Upper lobe of left lung (tissue), 6 donors: ENCODE results near the gene HPDL. TPM values are rescaled to one million over a fixed set of nuclear protein-coding genes. Genes with fewer than 3 reads are reported as not detected.

Experiments used
- ATAC-seq, 2 donors: fragments of 200-7000 bp; cut with Tn5 transposase; one replicate each; pipeline ENCODE4 v1.9.1; 2022; ENCODE audit warnings: mild to moderate bottlenecking in 2 of 2, moderate library complexity in 2 of 2; ENCODE audit not compliant: low FRiP score in 2 of 2
- DNase-seq, 2 donors: peaks; one replicate each; pipeline ENCODE4 v3.0.0-alpha.2; 2019 to 2020
- H3K27ac ChIP-seq, 4 donors: fragments of 200-600 bp; sonication (generic); one replicate each; pipeline ENCODE4 v1.5.1; 2016 to 2019
- H3K27me3 ChIP-seq, 4 donors: fragments of 200-600 bp; sonication (generic); one replicate each; pipeline ENCODE4 v1.5.1; 2017 to 2019
- H3K36me3 ChIP-seq, 4 donors: fragments of 200-600 bp; sonication (generic); one replicate each; pipeline ENCODE4 v1.5.1; 2016 to 2019
- H3K4me1 ChIP-seq, 4 donors: fragments of 200-600 bp; sonication (generic); one replicate each; pipeline ENCODE4 v1.5.1; 2018 to 2019
- H3K4me3 ChIP-seq, 4 donors: fragments of 200-600 bp; sonication (generic); one replicate each; pipeline ENCODE4 v1.5.1; 2017 to 2019; ENCODE audit warnings: mild to moderate bottlenecking in 2 of 4, moderate library complexity in 1 of 4
- H3K9me3 ChIP-seq, 4 donors: fragments of 200-600 bp; sonication (generic); one replicate each; pipeline ENCODE4 v1.5.1; 2018 to 2019
- CTCF ChIP-seq, 6 experiments: fragments of 450-650 bp in 4 of 6; fragments of 200-600 bp in 2 of 6; sonication (generic) in 2 of 6; IDR thresholded peaks; one replicate each; pipeline ENCODE4 v1.5.1; 2016 to 2019; ENCODE audit warnings: antibody characterized with exemption in 6 of 6
- EP300 ChIP-seq, 4 donors: sonication (generic); formaldehyde crosslinking; IDR thresholded peaks; one replicate each; pipeline ENCODE4 v1.5.1; 2017; ENCODE audit warnings: antibody characterized with exemption in 4 of 4, control low read depth in 2 of 4
- POLR2A ChIP-seq, 4 donors: fragments of 450-650 bp; IDR thresholded peaks; one replicate each; pipeline ENCODE4 v1.5.1; 2016 to 2017; ENCODE audit warnings: antibody characterized with exemption in 4 of 4, mild to moderate bottlenecking in 2 of 4
- POLR2AphosphoS5 ChIP-seq, 2 donors: sonication (generic); formaldehyde crosslinking; IDR thresholded peaks; one replicate each; pipeline ENCODE4 v1.5.1; 2017; ENCODE audit warnings: antibody characterized with exemption in 2 of 2
- WGBS, 2 donors: methylation state at CpG; one replicate each; pipeline ENCODE4 v1.1.5; 2017 to 2018; 5-methylcytosine and 5-hydroxymethylcytosine counted together
- total RNA-seq, 6 donors: library from RNA; depleted of rRNA in 4 of 6; stranded (reverse); fragments of >200 nt in 4 of 6; gene quantifications; one replicate each; pipeline versions ENCODE4 v1.1.0 to v1.2.1, GENCODE V29; 2016 to 2021
- donor health status: DM: no; HTN: no; CAD: no; lungs with moderate emphysema.
- donor health status: DM: no; HTN: yes; CAD: no; lungs with severe emphysema.

Gene HPDL
- total RNA-seq, 6 donors from 2014 or later: 0.30 to 1.3 (median 0.37) TPM; not detected in 3

GRCh38 chr1:45365051-45365450 is 38.4 kb downstream of the HPDL start:
- DNase-seq (no peak), ATAC-seq (no peak)
- Histone ChIP-seq H3K4me1 (peaks cover 8 to 14% (median 12%) of the 10 kb centered on the region in 4 donors), H3K9me3 (no peaks in the 10 kb centered on the region), H3K4me3 (no peak overlapping the region), H3K27ac (no peak overlapping the region), H3K36me3 (no peaks in the 10 kb centered on the region), H3K27me3 (no peaks in the 10 kb centered on the region)
- 89 to 94% methylated on average over 6 of the region's 6 CpGs for WGBS, 2 donors
- no peak for TF ChIP-seq POLR2AphosphoS5 (IDR thresholded peaks at IDR 0.05)
- TF ChIP-seq CTCF (IDR thresholded peaks at IDR 0.05): no peak
- no peak for TF ChIP-seq EP300 (IDR thresholded peaks at IDR 0.05)
- no peak for TF ChIP-seq POLR2A (IDR thresholded peaks at IDR 0.05)

- ATAC-seq (no peak), DNase-seq (no peak)
- Histone ChIP-seq H3K4me1 (peaks cover 0 to 6% (median 0%) of the 10 kb centered on the region in 4 donors), H3K27ac (no peak overlapping the region), H3K9me3 (no peaks in the 10 kb centered on the region), H3K27me3 (no peaks in the 10 kb centered on the region), H3K4me3 (no peak overlapping the region), H3K36me3 (no peaks in the 10 kb centered on the region)
- no peak for TF ChIP-seq POLR2A (IDR thresholded peaks at IDR 0.05)
- TF ChIP-seq EP300 (IDR thresholded peaks at IDR 0.05): no peak
- no peak for TF ChIP-seq POLR2AphosphoS5 (IDR thresholded peaks at IDR 0.05)
Measured at GRCh38 chr1:45370575-45370974, 43.9 kb downstream of the HPDL start.

GRCh38 chr1:45373573-45373972 is 46.9 kb downstream of the HPDL start:
- Histone ChIP-seq H3K4me1 (peaks cover 0 to 6% (median 0%) of the 10 kb centered on the region in 4 donors), H3K27me3 (no peaks in the 10 kb centered on the region), H3K9me3 (no peaks in the 10 kb centered on the region), H3K36me3 (no peaks in the 10 kb centered on the region), H3K4me3 (no peak overlapping the region), H3K27ac (no peak overlapping the region)
- TF ChIP-seq EP300 (IDR thresholded peaks at IDR 0.05): no peak
- no peak for TF ChIP-seq POLR2A (IDR thresholded peaks at IDR 0.05)
- no peak for TF ChIP-seq CTCF (IDR thresholded peaks at IDR 0.05)
- TF ChIP-seq POLR2AphosphoS5 (IDR thresholded peaks at IDR 0.05): no peak
- ATAC-seq (no peak), DNase-seq (no peak)

GRCh38 chr1:45375104-45376090 is 48.7 kb downstream of the HPDL start:
- DNase-seq: no peak
- H3K4me1 ChIP-seq: peaks cover 0 to 6% (median 0%) of the 10 kb centered on the region in 4 donors
- H3K9me3 ChIP-seq: no peaks in the 10 kb centered on the region
- no peak overlapping the region for H3K27ac ChIP-seq
- H3K36me3 ChIP-seq: no peaks in the 10 kb centered on the region
- H3K27me3 ChIP-seq: no peaks in the 10 kb centered on the region
- H3K4me3 ChIP-seq: no peak overlapping the region
- no peak for TF ChIP-seq EP300 (IDR thresholded peaks at IDR 0.05)
- no peak for TF ChIP-seq POLR2AphosphoS5 (IDR thresholded peaks at IDR 0.05)
- TF ChIP-seq POLR2A (IDR thresholded peaks at IDR 0.05): no peak
- no peak for TF ChIP-seq CTCF (IDR thresholded peaks at IDR 0.05)
- ATAC-seq: no peak
- WGBS, 2 donors: 67 to 74% methylated on average over 3 of the region's 3 CpGs

- ATAC-seq (no peak), DNase-seq (no peak)
- no peaks in the 10 kb centered on the region for H3K27me3 ChIP-seq
- H3K27ac ChIP-seq: no peak overlapping the region
- no peaks in the 10 kb centered on the region for H3K9me3 ChIP-seq
- peaks cover 0 to 6% (median 0%) of the 10 kb centered on the region in 4 donors for H3K4me1 ChIP-seq
- TF ChIP-seq POLR2A (IDR thresholded peaks at IDR 0.05): no peak
- TF ChIP-seq EP300 (IDR thresholded peaks at IDR 0.05): no peak
- no peak for TF ChIP-seq POLR2AphosphoS5 (IDR thresholded peaks at IDR 0.05)
- TF ChIP-seq CTCF (IDR thresholded peaks at IDR 0.05): no peak
- H3K36me3 ChIP-seq: no peaks in the 10 kb centered on the region
- H3K4me3 ChIP-seq: no peak overlapping the region
Measured at GRCh38 chr1:45378184-45378583, 51.5 kb downstream of the HPDL start.

Other genes starting within 250 kb of the HPDL start
- gene ZSWIM5, start 120.3 kb upstream of the HPDL start, total RNA-seq: 1 to 10 TPM; 2.0 to 6.3 (median 3.2) TPM
- gene TOE1, start 13.3 kb downstream of the HPDL start, total RNA-seq: 10 to 100 TPM in 2 of 6 donors, 1 to 10 TPM in 4; 5.4 to 16.6 (median 9.1) TPM
- 100 to 1,000 TPM in 1 of 6 donors, 10 to 100 TPM in 5; 10.3 to 105 (median 24.5) TPM for gene MUTYH, start 13.5 kb downstream of the HPDL start, total RNA-seq
- gene TESK2, start 164.3 kb downstream of the HPDL start, total RNA-seq: 1 to 10 TPM; 2.3 to 7.4 (median 5.7) TPM
- 1 to 10 TPM in 4 of 6 donors, under 1 TPM in 1, not detected in 1; 0.76 to 2.0 (median 1.4) TPM for gene CCDC163, start 173.2 kb downstream of the HPDL start, total RNA-seq
- 1 to 10 TPM; 1.6 to 6.4 (median 3.5) TPM for gene MMACHC, start 173.4 kb downstream of the HPDL start, total RNA-seq
- gene PRDX1, start 195.0 kb downstream of the HPDL start, total RNA-seq: 100 to 1,000 TPM; 108 to 468 (median 390) TPM
- 100 to 1,000 TPM in 4 of 6 donors, 10 to 100 TPM in 2; 92.1 to 210 (median 107) TPM for gene AKR1A1, start 223.9 kb downstream of the HPDL start, total RNA-seq